A549 (cell line): ENCODE results near the gene PRRG2.

ENCODE experiments used
- CTCF ChIP-seq: fragments of >200 bp; sonication (Bioruptor Twin); formaldehyde crosslinking; IDR thresholded peaks from 3 replicates; pipeline ENCODE4 v1.5.1; 2016
- KDM1A ChIP-seq: fragments of 200-600 bp; sonication (generic); IDR thresholded peaks from 2 replicates; pipeline ENCODE4 v1.6.1; 2016; ENCODE audit warnings: low read depth, mild to moderate bottlenecking
- POLR2A ChIP-seq: IDR thresholded peaks from 2 replicates; pipeline ENCODE4 v1.6.1; 2012; ENCODE audit warnings: mild to moderate bottlenecking, low read length

- no peak for TF ChIP-seq POLR2A
- TF ChIP-seq CTCF: no peak
- no peak for TF ChIP-seq KDM1A
These were observed 54.6 kb downstream of the PRRG2 start for GRCh38 chr19:49635530-49636232.
